Measurements from ENCODE around the gene TSC22D1.
"Not testable (repeated sequence)": the region's sequence is repeated elsewhere in the genome, so short reads cannot be mapped to it uniquely, and the experiment has no call there.

TSC22D1 gene

DNA sequence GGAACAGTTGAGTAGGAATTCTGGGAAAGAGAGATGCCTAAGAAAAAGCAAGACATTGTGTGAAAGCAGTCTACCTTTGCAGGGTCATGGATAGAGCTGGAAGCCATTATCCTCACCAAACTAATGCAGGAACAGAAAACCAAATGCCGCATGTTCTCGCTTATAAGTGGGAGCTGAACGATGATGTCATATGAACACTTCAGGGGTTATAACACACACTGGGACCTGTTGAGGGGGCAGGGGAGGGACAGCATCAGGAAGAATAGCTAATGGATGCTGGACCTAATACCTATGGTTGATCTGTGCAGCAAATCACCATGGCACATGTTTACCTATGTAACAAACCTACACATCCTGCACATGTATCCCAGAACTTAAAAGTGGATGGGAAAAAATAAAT, 69.9 kb downstream of the TSC22D1 start:
- DNase-seq (ENCODE audit: low spot score) = no peak

DNA sequence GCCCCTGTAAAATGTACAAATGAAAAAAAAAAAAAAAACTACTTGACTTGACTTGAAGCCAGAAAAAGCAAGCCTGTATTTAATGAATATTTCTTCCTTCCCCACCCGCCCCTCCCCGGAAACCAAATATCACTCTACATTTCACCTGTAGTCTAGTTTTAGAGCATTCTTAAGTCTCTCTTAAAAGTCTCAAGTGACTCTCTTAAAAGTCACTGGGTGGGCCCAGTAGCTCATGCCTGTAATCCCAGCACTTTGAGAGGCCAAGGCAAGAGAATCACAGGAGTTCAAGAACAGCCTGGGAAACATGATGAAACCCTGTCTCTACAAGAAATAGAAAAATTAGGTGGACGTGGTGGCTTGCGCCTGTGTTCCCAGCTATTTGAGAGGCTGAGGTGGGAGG, 72.0 kb downstream of the TSC22D1 start:
- no peak for DNase-seq (ENCODE audit: low spot score)

DNA sequence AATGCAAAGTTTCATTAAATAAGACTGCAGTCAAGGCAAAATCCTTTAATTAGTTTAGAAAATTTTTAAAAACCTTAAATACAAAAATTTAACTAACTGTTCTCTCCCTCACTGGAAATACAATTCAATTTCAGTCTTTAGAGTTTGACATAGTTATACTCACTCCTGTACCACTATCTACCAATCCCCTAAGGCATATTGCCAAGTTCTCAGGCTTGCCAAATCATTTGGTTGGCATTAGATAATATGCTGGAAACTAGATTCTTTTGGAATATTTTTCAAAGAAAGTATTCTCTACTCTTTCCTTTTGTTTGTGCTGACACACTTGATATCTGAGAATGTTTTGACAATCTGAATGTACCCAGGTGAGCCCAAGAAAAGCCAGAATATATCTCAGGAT, 77.2 kb downstream of the TSC22D1 start:
- no peak for DNase-seq (ENCODE audit: low spot score)

DNA sequence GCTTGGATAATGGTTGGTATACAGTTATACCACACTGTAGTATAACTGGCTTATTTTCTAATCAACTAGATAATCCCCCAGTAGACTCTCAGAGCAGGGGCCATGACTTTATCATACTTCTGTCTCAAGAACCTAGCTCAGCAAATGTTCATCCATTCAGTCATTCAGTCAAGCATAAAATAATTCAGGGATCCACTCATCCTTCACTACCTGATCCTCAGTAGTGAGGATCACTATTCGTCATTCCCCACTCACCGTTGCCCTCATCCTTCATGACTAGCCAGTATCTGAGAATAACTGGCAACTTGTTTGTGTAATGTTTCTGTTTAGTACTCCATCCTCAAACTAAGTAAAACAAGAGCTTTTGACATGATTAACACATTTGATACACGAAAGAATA, 77.6 kb downstream of the TSC22D1 start:
- DNase-seq (ENCODE audit: low spot score) = no peak

DNA sequence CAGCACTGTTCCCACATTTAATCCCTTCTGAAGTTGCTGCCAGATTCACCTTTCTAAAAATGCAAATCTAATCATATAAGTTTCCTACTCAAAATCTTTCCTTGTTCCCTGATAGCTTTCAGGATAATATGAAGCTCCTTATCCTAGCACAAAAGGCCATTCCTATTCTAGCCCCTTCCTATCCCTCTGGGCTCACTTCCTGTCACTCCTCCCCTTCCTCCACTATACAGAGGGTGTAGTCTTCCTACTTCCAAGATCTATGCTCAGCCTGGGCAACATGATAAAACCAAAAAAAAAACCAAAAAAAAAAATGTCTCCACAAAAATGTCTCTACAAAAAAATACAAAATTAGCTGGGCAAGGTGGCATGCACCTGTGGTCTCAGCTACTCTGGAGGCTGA, 78.3 kb downstream of the TSC22D1 start:
- no peak for DNase-seq (ENCODE audit: low spot score)

DNA sequence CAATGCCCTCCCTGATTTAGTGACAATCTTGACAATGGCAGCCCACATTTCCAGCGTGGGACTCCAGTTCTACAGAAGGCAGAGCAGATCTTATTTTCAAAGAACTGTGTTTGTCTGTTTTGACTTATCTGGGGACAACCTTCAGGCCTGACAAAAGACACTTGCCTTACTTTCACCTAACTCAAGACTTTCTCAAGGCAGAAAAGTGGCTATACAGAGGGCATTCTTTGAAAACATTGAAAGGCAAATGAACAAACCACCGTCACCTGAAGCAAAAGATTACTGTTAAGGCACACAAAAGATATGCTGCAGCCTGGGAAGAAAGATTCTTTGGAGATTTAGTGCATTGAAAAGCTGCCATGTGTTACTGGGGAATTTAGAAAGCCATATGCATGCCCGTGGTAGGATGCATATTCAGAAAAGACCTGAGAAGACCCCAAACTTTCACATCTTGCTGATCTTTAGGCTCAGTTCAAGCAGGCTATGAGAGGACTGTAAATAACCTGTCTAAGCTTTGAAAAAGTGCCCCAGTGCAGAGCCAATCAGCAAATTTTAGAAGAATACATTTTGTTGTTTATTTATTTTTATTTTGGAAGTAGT, 82.8 kb downstream of the TSC22D1 start:
- no peak for DNase-seq (ENCODE audit: low spot score)

DNA sequence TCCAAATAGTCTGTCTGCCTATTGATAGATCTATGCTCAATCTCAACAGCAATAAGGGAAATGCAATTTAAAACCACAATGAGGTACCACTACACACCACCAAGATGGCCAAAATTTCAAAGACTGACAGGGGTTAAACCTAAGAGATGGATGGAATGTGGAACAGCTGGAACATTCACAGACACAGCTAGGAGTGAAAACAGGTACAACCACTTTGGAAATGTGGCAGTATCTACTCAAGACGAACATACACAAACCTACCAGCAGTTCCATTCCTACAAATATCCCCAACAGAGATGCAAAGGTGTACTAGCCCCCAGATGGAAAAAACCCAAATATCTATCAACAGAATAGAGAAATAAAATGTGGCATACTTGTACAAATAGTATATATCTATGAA, 86.4 kb downstream of the TSC22D1 start:
- no peak for DNase-seq (ENCODE audit: low spot score)

DNA sequence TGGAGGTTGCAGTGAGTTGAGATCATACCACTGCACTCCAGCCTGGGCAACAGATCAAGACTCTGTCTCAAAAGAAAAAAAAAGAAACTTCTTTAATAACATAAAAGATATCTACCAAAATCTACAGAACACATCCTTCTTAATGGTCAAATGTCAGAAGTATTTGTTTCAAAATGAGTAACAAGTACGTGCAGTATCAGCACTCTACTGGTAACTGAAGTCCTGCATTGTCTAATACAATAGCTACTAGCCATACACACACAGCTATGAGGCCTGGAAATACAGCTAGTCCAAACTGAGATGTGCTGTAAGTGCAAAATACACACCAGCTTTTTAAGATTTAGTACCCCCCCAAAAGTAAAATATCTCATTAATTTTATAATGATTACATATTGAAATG, 88.1 kb downstream of the TSC22D1 start:
- no peak for DNase-seq (ENCODE audit: low spot score)

DNA sequence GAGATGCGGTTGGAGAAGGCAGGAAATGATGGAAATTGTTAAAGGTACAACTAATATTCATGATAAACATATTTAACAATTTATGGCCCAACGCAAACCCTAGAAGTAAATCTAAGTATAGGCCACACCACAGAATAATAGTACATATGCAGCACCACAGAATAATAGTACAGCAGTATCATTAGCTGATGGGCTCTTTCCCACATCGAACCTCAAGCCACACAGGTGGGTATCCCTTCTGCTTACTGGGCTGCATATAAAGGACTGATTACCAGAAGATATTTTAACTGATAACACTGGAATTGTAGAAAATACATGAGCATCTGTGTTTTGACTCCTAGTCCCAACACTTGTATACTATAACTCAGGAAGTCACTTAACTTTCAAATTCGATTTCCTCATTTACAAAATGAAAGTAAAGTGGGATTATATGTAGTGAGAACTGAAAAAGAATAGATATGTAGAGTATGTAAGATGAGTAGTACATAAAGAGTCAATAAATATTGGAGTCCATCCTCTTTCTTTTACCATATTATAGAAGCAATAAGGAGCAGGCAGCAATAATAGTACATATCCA, 91.5 kb downstream of the TSC22D1 start:
- no peak for DNase-seq (ENCODE audit: low spot score)

DNA sequence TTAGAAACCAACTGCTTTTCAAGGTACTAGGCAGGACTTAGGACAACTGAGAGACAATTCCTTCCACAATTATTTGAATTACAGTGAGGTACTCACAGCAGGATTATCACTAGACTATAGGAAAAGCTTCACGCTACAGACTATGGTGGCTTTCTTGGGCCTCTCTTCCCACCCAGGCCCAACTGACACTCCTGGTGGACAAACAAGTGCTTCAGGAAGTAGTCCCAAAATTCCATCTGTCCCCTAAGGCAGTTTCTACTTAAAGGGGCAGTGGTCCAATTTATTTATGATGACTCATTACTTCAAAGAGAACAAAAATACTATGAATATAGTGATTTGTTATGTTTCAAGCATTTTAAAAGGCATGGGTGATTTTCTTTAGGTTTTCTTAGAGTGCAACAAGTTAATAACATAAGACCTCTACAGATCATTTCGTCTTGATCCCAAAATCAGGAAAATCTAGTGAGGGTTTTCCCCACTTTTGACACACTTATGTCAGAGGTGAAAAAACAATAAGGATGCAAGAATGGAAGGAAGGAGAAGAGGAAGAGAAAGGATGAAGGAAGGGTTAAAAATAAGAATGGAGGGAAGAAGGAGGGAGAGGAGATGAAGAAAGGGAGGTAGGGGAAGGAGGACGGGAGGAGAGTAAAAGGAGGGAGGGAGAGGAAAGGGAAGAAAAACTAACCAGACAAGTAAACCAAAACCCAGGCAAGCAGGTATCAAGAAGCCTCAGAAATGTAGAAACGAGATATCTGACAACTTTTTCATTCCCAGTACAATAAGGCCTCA, 101.8 kb downstream of the TSC22D1 start:
- no peak for DNase-seq (ENCODE audit: low spot score)

DNA sequence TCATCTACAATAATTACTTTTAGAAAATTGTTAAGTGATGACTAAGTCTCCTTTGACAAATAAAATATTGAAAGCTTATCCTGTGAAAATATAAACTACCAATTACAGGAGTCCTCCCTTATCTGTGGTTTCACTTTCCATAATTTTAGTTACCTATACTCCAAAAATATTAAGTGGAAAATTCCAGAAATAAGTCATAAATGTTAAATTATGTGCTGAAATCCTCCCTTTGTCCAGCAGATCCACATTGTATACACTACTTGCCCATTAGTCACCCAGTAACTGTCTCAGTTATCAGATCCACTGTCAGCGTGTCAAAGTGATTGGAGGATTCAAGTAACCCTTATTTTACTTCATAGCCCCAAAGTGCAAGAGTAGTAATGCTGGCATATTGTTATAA, 104.4 kb downstream of the TSC22D1 start:
- DNase-seq (ENCODE audit: low spot score) = no peak

DNA sequence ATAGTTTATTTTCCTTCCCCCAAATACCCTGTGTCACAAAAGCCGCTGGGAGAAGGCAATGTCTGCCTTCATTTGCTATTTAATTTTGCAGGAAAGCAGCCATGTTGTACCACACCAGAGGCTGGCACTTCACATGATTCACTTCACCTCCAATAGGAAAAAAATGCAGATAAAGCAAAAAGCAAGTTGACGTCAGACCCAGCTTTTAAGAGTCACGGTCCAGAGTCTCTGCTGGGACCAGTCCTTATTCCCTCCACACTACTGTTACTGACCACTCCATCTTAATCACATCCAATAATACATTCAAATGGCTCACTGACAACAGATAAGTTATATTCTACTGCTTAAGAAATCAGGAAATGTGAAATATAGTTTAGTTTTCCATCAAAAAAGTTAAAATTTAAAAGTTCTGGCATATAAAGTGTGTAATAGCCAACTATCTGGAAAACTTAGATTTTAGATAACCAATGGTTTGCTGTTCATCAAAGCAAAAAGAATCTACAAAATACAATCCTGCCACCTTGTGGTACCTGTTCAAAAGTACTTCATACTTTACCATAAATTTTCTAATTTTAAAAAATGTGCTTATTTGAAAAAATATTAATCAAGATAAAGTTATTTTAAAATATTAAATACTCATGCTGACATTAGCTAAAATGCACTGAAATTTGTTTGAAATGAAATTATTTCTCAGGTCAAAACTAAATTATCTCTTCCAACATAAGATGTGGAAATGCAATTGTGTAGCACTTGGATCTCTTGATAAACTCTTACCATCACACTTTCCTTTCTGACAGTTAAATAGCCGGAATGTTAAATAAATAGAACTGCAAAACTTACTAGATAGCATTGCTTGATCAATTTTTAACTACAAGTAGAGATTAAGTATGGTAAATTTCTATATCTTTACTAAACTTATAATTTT, 105.2 kb downstream of the TSC22D1 start:
- no peak for DNase-seq (ENCODE audit: low spot score)

DNA sequence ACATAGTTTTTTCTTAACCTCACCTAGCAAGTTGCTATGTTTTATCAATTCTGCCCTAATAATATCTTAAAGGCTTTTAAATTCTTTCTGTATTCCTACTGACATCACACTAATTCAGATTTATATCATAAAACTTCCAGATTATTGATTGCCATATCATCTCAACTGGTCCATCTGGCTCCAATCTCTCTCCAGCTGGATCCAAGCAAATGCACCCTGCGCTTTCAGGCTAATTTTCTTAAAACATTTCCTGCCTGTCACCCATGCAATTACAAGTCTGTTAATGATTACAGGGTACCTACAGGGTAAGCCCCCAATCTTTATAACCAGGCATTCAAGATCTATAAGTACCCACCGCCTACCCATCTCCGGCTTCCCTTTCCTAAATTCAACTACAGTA, 107.3 kb downstream of the TSC22D1 start:
- no peak for DNase-seq (ENCODE audit: low spot score)

DNA sequence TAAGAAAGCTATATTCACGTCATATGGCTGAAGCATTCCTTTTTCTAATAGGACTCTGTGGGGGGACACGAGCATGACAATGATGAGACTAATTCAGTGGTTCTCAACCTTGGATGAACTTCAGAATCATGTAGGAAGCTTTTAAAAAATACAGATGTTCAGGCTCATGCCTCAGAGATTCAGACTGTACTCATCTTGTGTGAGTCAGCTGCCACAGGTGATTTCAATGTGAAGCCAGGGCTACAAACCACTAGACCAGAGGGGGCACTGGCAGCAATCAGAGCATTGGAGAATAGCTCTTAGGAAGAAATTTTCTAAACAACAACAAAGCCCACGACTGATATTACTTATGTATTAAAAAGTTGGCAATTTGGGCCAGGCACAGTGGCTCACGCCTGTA, 110.8 kb downstream of the TSC22D1 start:
- DNase-seq (ENCODE audit: low spot score) = peak; percentile 3

DNA sequence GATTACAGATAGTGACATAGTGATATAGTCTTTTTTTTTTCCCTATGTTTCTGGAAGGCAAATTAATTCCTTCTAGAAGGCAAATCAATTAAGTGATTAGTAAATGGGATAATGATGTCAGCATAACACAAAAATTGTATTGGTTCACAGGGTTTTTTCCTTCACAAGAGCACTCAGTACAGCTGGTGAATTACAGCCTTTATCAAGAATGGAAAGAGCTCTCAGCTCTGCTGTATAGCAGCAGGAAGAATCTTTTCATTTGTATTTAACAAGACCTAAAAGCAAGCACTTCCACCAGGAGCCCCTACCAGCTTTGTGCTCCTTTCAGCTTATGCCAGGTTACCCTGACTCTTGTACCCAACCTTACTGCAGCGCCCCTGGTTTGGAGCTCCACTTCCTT, 111.7 kb downstream of the TSC22D1 start:
- no peak for DNase-seq (ENCODE audit: low spot score)

DNA sequence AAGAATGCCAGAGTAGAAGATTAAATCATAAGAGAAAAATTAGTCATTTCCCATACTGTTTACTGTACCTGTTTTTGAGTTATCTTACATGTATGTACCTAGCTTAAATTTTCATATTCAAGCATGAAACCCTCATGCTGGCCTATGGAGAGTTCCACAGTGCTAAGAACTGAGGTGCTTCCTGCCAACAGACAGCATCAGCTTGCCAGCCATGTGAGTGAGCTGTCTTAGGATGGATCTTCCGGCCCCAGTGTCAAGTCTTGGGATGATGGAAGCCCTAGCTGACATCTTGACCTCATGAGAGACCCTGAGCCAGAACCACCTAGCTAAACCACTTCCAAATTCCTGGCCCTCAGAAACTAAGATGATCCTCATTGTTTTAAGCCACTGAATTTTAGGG, 112.4 kb downstream of the TSC22D1 start:
- DNase-seq (ENCODE audit: low spot score) = no peak

DNA sequence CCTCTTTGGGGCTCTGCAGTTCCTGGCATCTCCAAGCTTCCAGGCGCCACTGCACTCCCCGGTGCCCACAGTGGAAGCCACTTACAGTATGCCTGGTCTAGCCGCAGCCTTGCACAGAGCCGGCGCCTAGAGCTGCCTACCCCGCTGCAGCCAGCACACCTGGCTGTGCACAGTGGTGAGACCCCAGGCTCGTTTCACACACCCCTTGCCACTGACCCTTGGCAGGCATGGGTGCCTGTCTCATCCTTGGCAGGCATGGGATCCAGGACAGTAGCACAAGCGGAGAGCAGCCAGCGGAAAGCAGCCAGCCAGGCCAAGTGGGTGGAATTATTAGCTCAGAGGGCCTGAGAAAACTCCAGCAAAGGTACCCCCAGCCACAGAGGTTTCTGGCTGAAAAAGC, 116.5 kb downstream of the TSC22D1 start:
- no peak for DNase-seq (ENCODE audit: low spot score)

DNA sequence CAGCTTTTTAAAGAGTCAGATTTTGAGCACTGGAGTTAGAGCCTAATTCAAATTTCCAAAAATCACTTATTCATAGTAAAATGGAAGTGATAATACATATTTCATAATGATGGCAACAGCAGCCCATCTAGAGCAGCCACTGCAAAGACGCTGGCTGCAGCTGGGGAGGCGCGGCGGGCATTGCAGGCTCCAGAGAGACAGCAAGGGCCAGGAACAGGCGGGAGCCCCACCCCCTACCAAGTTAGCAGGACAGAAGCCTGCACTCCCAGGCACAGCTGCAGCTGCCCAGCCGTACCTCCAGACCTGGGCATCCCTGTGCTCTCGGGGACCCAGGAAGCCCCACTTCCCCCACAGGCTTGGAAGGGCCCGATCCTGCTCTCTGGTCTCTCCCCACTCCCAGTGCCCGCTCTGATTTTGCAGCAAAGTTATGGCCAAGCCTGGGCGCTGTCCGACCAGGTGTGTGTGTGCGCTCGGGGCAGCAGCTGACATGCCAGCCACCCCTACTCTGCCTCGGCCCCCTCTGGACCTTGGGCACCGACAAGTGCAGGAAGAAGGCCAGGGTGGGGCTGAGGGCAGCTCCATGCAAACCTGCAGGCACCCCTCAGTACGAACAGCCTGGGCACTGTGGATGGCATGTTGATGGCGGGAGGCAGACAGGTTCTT, 117.7 kb downstream of the TSC22D1 start:
- no peak for DNase-seq (ENCODE audit: low spot score)

DNA sequence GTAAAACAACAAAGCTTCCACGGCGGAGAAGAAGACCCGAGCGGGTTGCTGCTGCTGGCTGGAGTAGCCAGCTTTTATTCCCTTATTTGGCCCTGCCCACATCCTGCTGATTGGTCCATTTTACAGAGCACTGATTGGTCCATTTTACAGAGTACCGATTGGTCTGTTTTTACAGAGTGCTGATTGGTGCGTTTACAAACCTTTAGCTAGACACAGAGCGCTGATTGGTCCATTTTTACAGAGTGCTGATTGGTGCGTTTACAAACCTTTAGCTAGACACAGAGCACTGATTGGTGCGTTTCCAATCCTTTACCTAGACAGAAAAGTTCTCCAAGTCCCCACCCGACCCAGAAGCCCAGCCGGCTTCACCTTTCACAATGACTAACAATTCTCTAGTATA, 119.9 kb downstream of the TSC22D1 start:
- DNase-seq (ENCODE audit: low spot score) = not testable (repeated sequence)

DNA sequence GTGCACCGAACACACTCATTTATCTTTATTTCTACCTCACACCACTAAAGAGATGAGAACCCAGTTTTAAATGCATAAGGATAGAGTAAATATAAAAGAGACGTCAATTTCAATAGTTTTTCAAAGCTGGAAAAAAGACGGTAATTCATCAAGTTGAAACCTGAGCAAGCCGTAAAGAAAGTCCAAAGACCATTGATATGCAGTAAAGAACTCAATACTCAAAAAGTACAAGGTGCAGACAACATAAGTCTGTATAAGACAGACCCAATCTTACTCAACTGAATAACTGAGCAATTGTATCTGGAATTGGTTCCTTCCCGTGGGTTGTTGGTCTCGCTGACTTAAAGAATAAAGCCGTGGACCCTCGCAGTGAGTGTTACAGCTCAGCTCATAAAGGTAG, 120.4 kb downstream of the TSC22D1 start:
- DNase-seq (ENCODE audit: low spot score) = no peak

DNA sequence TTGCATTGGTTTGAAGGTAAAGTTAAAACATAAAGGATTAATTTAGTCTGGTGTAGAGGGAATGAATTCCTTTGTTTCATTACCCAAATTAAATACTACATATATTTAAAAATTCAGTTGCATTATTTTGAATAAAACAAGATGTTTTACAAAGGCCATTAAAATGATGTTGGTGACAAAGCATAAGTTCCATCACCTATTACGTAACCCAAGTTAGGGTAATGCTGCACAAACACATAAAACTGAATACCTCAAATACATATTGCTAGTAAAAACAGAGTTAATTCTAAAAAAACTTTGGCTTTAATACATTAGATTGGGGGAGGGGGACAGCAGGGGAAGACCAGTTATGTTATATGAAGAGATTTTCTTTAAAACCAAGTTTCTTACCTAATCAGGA, 122.2 kb downstream of the TSC22D1 start:
- DNase-seq (ENCODE audit: low spot score) = no peak

DNA sequence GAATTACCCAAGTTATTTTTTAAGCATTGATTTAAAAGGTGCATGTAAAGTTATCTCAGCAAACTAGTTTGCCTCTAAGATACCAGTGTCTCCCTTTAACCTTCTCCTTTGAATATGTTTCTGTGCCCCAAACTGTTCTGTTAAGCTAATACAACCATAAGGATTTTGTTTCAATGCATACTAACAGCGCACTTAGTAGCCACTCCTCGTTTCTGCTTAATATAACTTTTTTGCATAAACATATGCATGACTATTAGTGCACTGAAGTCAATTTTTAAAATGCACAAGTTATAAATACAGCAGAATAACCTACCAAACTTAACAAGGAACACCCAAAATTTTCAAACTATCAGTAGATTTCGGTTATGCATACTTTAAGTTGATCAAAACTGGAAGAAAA, 123.1 kb downstream of the TSC22D1 start:
- no peak for DNase-seq (ENCODE audit: low spot score)

Data from AG08395 (cell line).